RCC 7860 (cell line): ENCODE data around the gene DPP6.
"Not testable (repeated sequence)": the region's sequence is repeated elsewhere in the genome, so short reads cannot be mapped to it uniquely, and the experiment has no call there.

Source experiments
- DNase-seq: peaks from one replicate; pipeline ENCODE4 v3.0.0-alpha.2; 2015; ENCODE audit warnings: low spot score
- FAIRE-seq: peaks from 2 replicates; lab custom pipeline; 2012; peaks lifted over from hg19 to GRCh38; lab: Jason Lieb, UNC

The DPP6 gene

GRCh38 chr7:154934353-154934952 is 882.3 kb downstream of the DPP6 start:
- DNase-seq, FAIRE-seq: not testable (repeated sequence)

GRCh38 chr7:154937837-154938236 is 885.6 kb downstream of the DPP6 start:
- DNase-seq: no peak
- no peak for FAIRE-seq

GRCh38 chr7:154942691-154943090 is 890.5 kb downstream of the DPP6 start:
- no peak for FAIRE-seq

More at GRCh38 chr7:154942691-154943090, 890.5 kb downstream of the DPP6 start:
- DNase-seq: no peak
